Epithelial cell of proximal tubule (primary cell): ENCODE measurements around the gene C10orf67. TPM values are rescaled to one million over a fixed set of nuclear protein-coding genes. Genes with fewer than 3 reads are reported as not detected.
"Not testable (repeated sequence)": the region's sequence is repeated elsewhere in the genome, so short reads cannot be mapped to it uniquely, and the experiment has no call there.

Experiments
- DNase-seq: peaks from one replicate; pipeline ENCODE4 v3.0.0-alpha.2; 2011; ENCODE audit warnings: low read depth
- H3K4me3 ChIP-seq: 2 replicates; pipeline ENCODE4 v1.5.1; 2011; ENCODE audit warnings: low read depth, mild to moderate bottlenecking, low read length
- total RNA-seq: library from RNA; depleted of rRNA; stranded (reverse); fragments of >200 nt; gene quantifications from 2 replicates; pipeline ENCODE4 v1.2.3, GENCODE V29; 2015
- TF ChIP-seq, protein P1 (sequence below): conservative IDR thresholded peaks from 2 replicates; pipeline ENCODE4 v1.5.1; 2012; ENCODE audit warnings: low read depth, mild to moderate bottlenecking, low read length

Gene C10orf67
- total RNA-seq, 1 donor from 2014 or later = 0.40 TPM

DNA sequence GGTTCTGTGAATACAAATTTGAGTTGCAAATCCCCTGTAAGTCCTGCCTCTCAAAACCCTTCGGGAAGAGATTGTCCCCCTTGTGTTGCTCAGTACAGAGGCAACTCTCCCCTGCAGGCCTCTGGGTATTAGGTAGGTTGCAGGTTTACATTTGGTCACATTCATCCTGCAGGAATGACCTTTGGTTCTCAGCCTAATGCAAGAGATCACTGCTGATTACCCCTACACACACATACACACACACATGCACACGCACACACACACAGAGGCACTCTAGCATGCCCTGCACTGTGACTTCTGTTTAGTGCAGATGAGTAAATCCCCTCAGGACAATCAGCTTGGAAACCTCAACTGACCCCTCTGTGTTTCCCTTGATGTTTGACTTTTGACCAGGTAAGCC, 69.2 kb downstream of the C10orf67 start:
- no peak overlapping the region for H3K4me3 ChIP-seq
- TF ChIP-seq, protein P1, sequence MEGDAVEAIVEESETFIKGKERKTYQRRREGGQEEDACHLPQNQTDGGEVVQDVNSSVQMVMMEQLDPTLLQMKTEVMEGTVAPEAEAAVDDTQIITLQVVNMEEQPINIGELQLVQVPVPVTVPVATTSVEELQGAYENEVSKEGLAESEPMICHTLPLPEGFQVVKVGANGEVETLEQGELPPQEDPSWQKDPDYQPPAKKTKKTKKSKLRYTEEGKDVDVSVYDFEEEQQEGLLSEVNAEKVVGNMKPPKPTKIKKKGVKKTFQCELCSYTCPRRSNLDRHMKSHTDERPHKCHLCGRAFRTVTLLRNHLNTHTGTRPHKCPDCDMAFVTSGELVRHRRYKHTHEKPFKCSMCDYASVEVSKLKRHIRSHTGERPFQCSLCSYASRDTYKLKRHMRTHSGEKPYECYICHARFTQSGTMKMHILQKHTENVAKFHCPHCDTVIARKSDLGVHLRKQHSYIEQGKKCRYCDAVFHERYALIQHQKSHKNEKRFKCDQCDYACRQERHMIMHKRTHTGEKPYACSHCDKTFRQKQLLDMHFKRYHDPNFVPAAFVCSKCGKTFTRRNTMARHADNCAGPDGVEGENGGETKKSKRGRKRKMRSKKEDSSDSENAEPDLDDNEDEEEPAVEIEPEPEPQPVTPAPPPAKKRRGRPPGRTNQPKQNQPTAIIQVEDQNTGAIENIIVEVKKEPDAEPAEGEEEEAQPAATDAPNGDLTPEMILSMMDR = no peak

DNA sequence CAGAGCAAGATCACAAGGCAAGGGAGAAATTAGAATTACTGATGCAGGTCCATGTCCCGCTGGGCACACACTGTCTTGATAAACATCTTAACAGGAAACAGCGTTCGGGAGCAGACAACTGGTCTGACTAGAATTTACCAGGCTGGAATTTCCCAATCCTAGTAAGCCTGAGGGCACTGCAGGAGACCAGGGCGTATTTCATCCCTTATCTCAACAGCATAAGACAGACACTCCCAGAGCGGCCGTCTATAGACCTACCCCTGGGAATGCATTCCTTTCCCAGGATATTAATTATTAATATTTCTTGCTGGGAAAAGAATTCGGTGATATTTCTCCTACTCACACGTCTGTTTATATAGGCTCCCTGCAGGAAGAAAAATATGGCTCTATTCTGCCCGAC, 70.4 kb downstream of the C10orf67 start:
- not testable (repeated sequence) for DNase-seq, H3K4me3 ChIP-seq

More for the DNA sequence above, 69.2 kb downstream of the C10orf67 start:
- no peak for DNase-seq

DNA sequence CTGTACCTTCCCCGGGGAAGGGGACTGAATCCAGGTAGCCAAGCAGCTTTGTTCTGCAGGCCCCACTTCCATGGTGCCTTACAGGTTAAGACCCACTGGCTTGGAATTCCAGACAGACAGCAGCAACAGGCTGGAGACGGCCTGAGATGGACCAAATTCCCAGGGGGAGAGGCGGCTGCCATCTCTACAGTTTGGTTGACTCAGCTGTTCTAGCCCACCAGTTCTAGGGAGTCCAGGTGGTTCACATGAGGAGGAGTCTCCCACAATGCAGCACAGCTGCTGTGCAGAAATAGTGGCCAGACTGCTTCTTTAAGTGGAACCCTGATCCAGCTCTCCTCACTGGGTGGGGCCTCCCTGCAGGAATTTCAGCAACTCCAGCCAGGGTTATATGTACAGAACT, 74.1 kb downstream of the C10orf67 start:
- DNase-seq = no peak
- TF ChIP-seq, protein P1 = no peak

DNA sequence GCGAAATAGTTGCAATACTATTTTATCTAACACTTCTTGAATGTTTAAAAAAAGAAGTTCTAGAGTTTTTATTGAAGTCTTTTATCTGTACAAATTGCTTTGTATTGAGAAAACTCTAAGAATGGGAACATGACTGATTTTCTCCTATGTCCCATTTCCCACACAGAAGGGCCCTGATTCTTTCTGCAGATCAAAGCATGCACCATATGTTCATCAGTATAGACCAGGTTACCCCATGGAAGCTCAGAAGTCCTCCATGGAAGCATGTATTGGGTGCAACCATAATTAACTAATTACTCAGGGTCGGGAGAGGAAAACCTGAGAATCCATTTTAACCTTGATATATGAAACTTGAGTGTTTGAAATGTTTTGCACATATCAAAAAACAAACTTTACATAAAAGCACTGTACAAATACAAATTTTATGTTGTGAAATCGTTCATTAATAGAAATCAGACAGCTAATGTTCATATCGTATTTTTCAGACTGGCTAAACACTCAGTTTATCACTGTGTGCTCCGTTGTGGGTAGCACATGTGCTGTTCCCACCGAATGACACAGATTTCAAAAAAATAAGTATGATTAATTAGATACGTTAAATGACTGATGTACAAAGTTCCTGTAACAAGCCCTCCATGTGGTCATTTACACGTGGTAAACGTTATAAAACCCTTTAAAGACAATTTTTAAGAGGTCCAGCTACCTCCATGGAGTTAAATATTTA, 81.0 kb downstream of the C10orf67 start:
- H3K4me3 ChIP-seq = no peak overlapping the region
- TF ChIP-seq, protein P1 = no peak

More for the DNA sequence above, 74.1 kb downstream of the C10orf67 start:
- no peak overlapping the region for H3K4me3 ChIP-seq

DNA sequence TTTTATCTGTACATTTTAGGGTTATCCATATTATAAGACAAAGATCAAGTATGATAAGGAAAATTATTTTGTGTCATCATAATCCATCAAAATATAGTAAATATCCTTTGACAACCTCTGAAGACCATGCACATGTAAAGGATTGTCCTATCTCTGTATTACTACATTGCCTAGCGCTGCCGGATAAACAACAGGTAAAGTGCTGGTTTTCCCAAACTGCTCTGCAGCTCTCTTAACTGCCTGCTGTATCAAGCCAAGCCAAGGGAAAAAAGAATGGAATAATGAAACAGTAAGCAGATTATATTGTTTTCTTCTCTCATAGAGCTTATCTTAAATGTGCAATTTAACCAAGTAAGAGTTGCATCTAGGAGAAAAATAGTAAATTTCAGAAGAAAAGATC, 81.7 kb downstream of the C10orf67 start:
- no peak overlapping the region for H3K4me3 ChIP-seq
- TF ChIP-seq, protein P1 = no peak
- no peak for DNase-seq

More for the DNA sequence above, 81.0 kb downstream of the C10orf67 start:
- DNase-seq = no peak

DNA sequence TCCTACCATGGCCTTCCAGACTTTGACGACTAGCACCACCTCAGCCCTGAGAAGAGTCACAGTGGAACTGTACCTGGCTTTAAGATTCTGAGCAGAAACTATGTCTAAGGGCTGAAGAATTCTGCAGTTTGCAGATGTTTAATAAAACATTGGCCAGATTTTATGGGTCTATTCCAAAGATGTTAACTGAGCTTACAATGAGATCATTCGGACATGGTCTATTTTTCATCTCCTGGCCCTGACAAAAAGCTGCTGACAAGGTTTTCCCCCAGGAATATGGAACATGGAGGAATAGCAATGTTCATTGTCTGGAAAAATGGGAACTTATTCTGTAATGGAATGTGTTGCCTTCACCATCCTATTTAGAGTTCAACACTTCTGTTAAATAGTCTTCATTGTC, 86.1 kb downstream of the C10orf67 start:
- TF ChIP-seq, protein P1 = no peak
- H3K4me3 ChIP-seq = no peak overlapping the region
- no peak for DNase-seq

DNA sequence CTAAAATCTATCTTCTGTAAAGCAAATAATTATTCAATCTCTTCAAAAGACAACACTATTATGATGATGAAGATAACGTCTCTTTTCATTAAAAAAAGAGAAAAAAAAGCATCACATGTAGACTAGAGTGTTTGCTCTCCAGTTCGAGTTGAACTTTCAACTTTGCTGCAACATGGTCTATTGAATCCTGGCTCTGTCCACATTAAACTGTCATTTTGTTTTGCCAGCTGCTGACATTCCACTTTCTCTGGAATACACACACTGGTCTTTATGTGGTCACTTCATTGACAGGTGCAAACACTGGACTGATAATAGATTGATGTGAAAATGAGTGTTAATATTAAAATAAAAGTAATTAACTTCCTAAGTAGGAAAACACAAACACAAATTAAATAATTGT, 90.8 kb downstream of the C10orf67 start:
- TF ChIP-seq, protein P1 = no peak
- no peak for DNase-seq
- H3K4me3 ChIP-seq = no peak overlapping the region

DNA sequence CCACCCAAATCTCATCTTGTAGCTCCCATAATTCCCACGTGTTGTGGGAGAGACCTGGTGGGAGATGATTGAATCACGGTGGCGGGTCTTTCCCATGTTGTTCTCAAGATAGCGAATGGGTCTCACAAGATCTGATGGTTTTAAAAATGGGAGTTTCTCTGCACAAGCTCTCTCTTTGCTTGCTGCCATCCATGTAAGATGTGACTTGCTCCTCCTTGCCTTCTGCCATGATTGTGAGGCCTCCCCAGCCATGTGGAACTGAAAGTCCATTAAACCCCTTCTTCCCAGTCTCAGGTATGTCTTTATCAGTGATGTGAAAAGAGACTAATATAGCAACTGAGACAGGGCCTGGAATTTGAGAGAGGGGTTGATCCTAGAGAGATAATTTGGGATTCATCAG, 91.7 kb downstream of the C10orf67 start:
- H3K4me3 ChIP-seq, DNase-seq: not testable (repeated sequence)

DNA sequence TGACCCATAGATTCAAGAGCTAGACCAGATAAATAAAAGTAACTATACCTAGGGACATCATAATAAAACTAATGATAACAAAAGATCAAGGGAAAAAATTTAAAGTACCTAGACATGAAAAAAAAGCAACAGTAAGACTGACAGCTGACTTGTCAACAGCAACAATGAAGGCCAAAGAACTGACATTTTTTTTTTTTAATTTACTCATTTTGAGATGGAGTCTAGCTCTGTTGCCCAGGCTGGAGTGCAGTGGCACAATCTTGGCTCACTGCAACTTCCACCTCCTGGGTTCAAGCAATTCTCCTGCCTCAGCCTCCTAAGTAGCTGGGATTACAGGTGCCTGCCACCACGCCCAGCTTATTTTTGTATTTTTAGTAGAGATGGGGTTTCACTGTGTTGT, 102.8 kb downstream of the C10orf67 start:
- not testable (repeated sequence) for DNase-seq, H3K4me3 ChIP-seq
